ENCODE measurements around the gene PDGFC.

Gene PDGFC

GRCh38 chr4:156729416-156729815 is 242.2 kb downstream of the PDGFC start:
- DNase-seq (ENCODE audit: low read depth) = no peak
- TF ChIP-seq, protein P1, sequence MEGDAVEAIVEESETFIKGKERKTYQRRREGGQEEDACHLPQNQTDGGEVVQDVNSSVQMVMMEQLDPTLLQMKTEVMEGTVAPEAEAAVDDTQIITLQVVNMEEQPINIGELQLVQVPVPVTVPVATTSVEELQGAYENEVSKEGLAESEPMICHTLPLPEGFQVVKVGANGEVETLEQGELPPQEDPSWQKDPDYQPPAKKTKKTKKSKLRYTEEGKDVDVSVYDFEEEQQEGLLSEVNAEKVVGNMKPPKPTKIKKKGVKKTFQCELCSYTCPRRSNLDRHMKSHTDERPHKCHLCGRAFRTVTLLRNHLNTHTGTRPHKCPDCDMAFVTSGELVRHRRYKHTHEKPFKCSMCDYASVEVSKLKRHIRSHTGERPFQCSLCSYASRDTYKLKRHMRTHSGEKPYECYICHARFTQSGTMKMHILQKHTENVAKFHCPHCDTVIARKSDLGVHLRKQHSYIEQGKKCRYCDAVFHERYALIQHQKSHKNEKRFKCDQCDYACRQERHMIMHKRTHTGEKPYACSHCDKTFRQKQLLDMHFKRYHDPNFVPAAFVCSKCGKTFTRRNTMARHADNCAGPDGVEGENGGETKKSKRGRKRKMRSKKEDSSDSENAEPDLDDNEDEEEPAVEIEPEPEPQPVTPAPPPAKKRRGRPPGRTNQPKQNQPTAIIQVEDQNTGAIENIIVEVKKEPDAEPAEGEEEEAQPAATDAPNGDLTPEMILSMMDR (conservative IDR thresholded peaks at IDR 0.05; ENCODE audit: low read length) = no peak
- no peak overlapping the region for H3K4me3 ChIP-seq (ENCODE audit: low read length)

DNA sequence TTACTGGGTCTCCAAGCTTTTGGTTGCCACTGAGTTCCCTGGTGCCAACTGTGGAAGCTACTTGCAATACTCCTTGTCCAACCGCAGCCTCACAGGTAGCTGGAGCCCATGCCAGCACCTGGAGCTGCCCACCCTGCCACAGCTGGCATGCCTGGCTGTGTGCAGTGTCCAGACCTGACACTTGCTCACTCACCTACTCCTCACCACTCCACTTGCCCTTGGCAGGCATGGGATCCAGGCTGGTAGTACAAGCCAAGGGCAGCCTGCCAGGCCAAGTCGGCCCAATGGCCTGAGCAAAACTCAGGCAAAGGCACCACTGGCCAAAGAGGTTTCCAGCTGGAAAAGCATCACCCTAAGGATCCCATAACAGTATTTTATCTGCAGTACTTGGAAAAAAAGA is 246.3 kb downstream of the PDGFC start:
- TF ChIP-seq, protein P1 (conservative IDR thresholded peaks at IDR 0.05; ENCODE audit: low read length) = no peak
- no peak overlapping the region for H3K4me3 ChIP-seq (ENCODE audit: low read length)
- no peak for DNase-seq (ENCODE audit: low read depth)

DNA sequence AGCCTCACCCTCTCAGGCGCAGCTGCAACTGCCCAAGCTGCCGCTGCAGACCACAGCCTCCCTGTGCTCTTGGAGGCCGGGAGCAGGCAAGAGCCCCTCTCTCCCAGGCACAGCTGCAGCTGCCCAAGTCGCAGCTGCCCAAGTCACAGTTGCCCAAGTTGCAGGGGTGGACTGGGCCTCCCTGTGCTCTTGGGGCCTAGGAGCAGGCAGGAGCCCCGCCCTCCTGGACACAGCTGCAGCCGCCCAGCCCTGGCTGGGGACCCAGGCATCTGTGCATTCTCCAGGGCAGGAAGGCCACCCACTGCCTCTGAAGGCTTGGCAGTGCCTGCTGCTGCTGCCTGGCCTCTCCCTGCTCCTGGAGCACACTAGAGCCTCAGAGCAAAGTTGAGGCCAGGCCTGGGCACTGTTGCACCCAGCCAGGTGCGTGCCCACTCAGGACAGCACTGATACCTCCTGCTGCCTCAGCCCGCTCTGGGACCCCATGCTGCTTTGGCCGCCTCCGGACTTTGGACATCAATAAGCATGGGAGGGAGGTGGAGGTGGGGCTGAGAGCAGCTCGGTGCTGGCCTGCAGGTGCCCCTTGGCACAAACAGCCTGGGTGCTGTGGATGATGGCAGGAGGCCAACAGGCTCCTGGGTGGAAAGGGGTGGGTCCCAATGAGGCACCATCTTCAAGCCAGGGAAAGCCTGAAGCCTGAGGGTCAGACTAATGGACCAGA is 247.5 kb downstream of the PDGFC start:
- TF ChIP-seq, protein P1 (conservative IDR thresholded peaks at IDR 0.05; ENCODE audit: low read length) = no peak
- DNase-seq (ENCODE audit: low read depth) = no peak
- H3K4me3 ChIP-seq (ENCODE audit: low read length) = no peak overlapping the region

- H3K4me3 ChIP-seq (ENCODE audit: low read length) = no peak overlapping the region
- TF ChIP-seq, protein P1 (conservative IDR thresholded peaks at IDR 0.05; ENCODE audit: low read length) = no peak
- peak; percentile 5 for DNase-seq (ENCODE audit: low read depth)
Measured at GRCh38 chr4:156718226-156718625, 253.4 kb downstream of the PDGFC start.

DNA sequence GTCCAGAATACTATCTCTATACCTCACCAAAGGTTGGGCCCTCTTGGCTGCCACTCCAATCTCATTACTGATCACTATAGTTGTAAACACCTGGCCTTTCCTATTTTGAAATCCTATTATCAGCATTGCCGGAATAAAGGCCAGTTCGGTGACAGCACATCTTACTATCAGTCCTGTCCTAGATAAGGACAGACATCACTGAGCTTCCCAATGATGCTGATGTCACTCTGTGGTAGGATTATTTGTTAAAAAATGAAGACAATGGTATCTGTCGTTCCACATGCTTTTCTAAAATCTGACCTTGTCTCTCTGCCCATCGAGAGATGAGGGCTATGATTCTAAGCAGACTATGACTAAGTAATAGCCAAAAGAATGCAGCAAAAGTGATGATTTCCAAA is 260.4 kb downstream of the PDGFC start:
- DNase-seq (ENCODE audit: low read depth) = no peak
- H3K4me3 ChIP-seq (ENCODE audit: low read length) = no peak overlapping the region

More for the DNA sequence above, 260.4 kb downstream of the PDGFC start:
- TF ChIP-seq, protein P1 (conservative IDR thresholded peaks at IDR 0.05; ENCODE audit: low read length) = no peak

Data from AG10803 (cell line).